NCI-H524 (cell line): ENCODE results near the gene VPS35L.

Experiments used
- DNase-seq, 2 experiments: peaks; one replicate each; lab custom pipeline; 2025; lab: John Stamatoyannopoulos, UW

The VPS35L gene

GRCh38 chr16:19748389-19749168 lies 193.1 kb downstream of the VPS35L start:
- DNase-seq, result peak; percentile 74 to 96

- DNase-seq, result no peak
Measured at GRCh38 chr16:19749571-19750080, 194.1 kb downstream of the VPS35L start.
